HG03025 (cell line): ENCODE data around the gene EXOC5.

Source experiments
- ATAC-seq: cut with Tn5 transposase; IDR thresholded peaks from one replicate; pipeline ENCODE4 v1.9.1; 2021; ENCODE audit warnings: mild to moderate bottlenecking, moderate library complexity; ENCODE audit not compliant: unreplicated experiment, low FRiP score

The EXOC5 gene

DNA sequence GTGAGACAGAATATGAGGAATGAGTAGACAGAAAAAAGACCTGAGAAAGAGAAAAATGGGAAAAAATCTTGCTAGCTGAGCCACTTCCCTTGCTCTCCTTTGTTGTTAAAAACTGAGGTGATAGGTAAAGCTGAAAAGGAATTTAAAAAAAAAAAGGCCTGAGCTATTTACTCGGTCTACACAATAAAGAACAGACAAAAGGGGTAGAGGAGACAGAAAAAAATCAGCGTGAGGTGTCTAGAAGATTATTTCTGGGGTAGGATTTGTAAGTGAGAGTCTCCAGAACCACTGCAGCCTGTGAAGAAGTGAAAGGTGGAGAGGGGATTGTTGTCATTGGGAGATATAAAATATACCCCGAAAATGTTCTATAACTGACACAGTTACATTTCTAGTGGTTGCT is 98.8 kb downstream of the EXOC5 start:
- no peak for ATAC-seq

GRCh38 chr14:57168138-57168679 is 100.5 kb downstream of the EXOC5 start:
- no peak for ATAC-seq

GRCh38 chr14:57161583-57162234 is 107.0 kb downstream of the EXOC5 start:
- no peak for ATAC-seq

DNA sequence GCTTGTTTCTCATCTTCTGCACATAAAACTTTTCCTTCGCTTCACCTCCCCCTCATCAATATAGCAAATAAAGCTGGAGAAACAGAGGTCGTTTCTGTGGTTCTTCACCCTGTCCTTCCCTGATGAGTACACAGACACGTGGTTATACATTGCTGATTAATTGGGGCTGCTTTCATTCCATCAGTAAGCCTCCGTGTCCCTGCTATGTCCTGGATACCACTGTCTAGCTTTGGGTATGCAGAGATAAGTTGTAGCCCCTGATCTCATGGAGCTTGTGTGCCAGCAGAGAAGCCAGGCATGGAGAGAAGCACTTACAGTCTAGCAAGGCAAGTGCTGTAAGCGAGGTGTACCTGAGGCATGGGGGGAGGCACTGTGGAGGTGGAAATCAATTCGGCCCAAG is 108.4 kb downstream of the EXOC5 start:
- ATAC-seq: no peak

DNA sequence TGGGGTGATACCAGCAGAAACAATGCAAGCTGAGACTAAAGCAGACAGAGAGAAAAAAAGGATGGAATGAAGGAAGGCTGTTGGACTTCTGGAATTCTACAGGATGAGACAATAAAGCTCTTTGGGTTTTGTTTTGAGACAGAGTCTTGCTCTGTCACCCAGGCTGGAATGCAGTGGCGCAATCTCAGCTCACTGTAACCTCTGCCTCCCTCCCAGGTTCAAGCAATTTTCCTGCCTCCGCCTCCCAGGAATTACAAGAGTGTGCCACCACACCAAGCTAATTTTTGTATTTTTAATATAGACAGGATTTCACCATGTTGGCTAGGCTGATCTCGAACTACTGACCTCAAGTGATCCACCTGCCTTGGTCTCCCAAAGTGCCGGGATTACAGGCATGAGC is 115.4 kb downstream of the EXOC5 start:
- no peak for ATAC-seq
